GM18502 (cell line): ENCODE results near the gene SETD6.

Experiments used
- ATAC-seq: cut with Tn5 transposase; IDR thresholded peaks from one replicate; pipeline ENCODE4 v1.9.1; 2021; ENCODE audit warnings: mild to moderate bottlenecking; ENCODE audit not compliant: unreplicated experiment, poor library complexity

Gene SETD6

DNA sequence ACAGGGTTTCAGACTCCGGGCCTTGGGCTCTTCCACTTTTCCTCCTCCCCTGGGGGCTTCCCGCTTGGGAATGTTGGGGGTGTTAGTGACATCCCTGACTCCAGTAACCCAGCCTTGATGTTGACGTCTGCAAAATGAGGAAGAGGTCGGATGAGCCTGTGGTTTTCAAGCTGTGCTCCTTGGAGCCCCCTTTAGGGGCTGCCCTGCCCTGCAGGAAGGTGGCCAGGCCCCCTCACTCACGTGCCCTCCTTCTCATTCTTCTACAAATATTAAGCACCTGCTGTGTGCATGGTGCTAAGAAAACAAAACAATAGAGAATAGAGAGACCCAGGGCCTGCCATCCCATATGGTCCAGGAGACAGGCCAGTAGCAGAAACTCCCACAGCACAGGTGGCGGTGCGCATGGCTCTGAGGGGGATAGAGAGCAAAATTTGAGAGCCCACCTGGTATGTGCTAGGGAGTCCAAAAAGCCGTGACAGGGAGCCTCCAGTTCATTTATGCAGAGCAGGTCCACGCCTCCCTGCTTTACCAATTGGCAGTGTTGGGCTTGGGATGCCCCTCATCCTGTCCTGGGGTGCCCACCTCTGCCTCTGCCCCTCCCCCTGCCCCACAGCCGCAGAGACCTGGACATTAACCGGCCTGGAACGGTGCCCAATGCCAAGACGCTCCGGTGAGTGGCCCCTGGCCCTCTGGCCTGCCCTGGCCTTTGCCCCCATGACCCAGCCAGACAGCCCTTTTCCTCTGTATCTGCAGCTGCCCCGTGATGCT lies 7.9 kb upstream of the SETD6 start:
- no peak for ATAC-seq

- ATAC-seq: no peak
Measured at GRCh38 chr16:58507963-58508670, 7.2 kb upstream of the SETD6 start.

DNA sequence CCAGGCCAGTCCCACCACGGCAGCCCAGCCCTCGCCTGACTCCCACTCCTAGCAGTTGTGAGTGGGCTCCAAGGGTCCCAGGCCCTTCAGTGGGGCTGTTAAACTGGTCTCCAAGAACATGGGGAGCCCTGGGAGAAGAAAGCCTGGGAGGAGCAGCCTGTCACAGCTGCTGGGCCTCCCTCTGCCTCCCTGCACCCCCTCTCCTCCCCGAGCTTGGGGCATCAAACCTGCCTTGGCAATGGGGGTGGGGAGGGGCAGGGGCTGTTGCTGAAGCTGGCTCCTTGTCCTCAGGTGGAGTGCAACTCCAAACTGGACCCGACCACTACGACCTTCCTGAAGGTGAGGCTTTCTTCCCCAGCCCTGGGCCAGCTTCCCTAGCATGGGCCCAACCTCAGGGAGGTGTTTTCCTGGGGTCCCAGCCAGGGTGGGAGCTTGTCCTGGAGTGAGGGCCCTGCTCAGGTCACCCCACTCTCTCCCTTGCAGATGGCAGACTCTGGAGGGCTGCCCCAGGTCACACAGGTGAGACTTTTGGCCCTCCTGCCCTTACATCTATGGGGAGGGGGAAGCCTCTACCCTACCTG lies 6.6 kb upstream of the SETD6 start:
- ATAC-seq: no peak

GRCh38 chr16:58509256-58510096 lies 5.8 kb upstream of the SETD6 start:
- no peak for ATAC-seq

- no peak for ATAC-seq
Measured at GRCh38 chr16:58510097-58510775, 5.1 kb upstream of the SETD6 start.

- no peak for ATAC-seq
Measured at GRCh38 chr16:58510776-58511628, 4.3 kb upstream of the SETD6 start.

DNA sequence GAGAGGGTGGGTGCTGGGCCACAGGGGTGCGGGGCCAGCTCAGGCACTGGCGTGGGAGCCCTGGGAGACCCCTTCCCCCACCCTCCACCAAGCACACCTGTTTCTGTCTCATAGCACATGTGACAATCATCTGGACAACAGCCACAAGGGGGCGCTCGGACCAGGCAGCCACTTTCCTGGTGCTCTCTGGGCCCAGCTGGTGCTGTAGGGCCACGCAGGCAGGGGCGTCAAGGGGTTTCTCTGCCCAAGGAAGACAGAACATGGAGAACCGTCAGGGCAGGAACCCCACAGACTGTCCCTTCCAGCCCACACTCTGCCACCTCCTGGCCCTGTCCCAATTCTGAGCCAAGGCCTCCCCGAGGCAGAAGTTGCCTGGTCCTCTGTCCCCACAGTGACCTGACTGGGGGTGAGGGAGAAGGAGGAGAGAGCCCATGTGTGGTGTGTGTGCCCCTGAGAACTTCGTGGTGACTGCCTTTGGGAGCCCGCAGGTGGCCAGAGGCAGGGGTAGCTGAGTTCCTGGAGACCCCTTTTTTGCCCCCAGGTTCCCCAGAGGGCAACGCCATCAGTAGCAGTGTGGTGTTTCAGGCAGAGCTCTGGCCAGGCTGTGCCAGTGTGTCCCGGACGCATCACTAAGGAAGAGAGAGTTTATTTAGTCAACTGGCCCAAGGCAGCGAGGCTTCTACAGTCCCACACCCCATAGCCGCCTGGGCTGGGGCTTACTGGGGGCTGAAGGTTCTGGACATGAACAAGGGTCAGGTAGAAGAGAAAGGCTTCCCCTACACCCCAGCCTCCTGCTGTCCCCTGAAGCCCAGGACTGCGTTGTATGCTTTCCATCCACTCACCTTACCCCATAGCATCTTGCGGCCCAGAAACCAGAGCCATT lies 3.1 kb upstream of the SETD6 start:
- peak; percentile 38 for ATAC-seq

- ATAC-seq: no peak
Measured at GRCh38 chr16:58513874-58514273, 1.4 kb upstream of the SETD6 start.

- ATAC-seq: peak; percentile 31
Measured at GRCh38 chr16:58515871-58516767, 802 bp downstream of the SETD6 start.

- ATAC-seq: no peak
Measured at GRCh38 chr16:58516768-58517107, 1.4 kb downstream of the SETD6 start.

DNA sequence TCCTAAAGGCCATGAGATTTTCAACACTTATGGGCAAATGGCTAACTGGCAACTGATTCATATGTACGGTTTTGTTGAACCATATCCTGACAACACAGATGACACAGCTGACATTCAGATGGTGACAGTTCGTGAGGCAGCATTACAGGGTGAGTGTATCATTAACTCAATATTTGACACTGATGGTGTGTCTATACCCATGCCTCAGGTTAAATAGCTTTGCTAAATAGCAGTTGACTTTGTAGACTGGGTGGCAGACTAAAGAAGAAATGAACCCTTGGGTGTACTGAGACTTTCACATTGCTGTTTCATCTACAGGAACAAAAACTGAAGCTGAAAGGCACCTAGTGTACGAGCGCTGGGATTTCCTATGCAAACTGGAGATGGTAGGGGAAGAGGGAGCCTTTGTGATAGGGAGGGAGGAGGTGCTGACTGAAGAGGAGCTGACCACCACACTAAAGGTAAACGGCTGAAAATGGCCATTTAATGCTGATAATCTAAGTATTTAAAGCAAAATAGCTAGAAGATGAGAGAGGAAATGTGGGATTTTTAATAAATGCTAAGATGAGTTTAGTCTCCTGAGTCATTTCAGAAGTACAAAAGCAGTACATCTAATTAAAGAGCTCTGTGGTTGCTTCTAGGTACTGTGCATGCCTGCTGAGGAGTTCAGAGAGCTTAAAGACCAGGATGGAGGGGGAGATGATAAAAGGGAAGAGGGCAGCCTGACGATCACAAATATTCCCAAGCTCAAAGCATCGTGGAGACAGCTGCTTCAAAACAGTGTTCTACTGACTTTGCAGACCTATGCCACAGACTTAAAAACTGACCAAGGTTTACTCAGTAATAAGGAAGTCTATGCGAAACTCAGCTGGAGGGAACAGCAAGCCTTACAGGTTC lies 3.0 kb downstream of the SETD6 start:
- peak; percentile 55 for ATAC-seq

DNA sequence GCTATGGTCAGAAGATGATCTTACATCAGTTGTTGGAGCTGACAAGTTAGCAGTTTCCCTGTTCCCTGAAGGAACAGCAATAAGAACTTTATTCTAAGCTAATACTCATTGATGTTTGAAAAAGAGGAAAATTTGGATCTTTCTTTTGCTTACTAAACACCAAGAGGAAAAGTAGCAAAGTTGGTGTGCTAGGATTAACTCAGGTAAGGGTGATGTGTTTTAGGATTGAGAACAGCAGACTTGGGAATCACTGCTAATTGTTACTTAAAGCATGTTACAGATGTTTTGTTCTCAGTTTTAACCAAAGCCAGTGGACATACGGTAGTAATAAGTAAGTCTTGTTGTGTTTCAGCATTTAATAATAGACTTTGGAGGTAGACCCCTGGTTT lies 3.7 kb downstream of the SETD6 start:
- ATAC-seq: no peak

DNA sequence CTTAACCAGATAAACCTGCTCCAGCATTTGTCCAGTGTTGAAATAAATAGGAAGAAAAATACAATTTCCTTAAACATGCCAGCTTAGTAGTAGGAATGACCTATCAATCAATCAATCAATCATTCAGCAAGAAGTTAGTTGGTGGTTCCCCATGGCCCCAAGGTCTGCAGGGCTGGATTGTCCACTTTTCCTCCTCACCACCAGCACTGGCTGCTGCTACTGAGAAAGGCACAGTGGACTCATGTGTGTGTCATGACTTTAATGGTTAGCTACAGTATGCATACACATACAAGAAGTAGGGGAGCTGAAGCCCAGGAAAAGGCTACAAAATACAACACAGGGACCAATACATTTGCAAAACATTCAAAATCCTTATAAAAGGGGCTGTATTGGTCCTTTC lies 4.4 kb downstream of the SETD6 start:
- ATAC-seq: no peak

DNA sequence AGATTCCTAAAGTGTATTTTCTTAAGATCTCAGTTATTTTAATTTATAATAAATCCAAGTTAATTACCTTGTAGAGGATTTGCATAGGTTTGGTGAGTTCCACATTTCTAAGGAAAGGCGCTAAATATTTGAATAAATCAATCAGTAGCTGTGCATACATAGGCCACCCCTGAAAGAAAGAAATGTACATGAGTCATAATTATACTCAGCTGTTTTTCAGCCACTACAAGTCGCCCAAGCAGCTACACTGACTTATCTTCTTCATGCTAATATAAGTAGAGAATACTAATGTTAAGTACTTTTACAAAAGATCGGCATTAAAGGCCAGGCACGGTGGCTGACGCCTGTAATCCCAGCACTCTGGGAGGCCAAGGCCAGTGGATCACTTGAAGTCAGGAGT lies 14.9 kb downstream of the SETD6 start:
- ATAC-seq: no peak

- no peak for ATAC-seq
Measured at GRCh38 chr16:58532414-58532813, 17.1 kb downstream of the SETD6 start.

GRCh38 chr16:58533751-58534470 lies 18.6 kb downstream of the SETD6 start:
- no peak for ATAC-seq
